Right lung (tissue), 5 donors: ENCODE results near the gene NFKBIZ. TPM values are rescaled to one million over a fixed set of nuclear protein-coding genes. Genes with fewer than 3 reads are reported as not detected.
"Not testable (repeated sequence)": the region's sequence is repeated elsewhere in the genome, so short reads cannot be mapped to it uniquely, and the experiment has no call there.

Experiments used
- DNase-seq, 2 donors: peaks; one replicate each; pipeline ENCODE4 v3.0.0-alpha.2; 2013
- polyA plus RNA-seq, 5 donors: library from polyadenylated mRNA; unstranded; fragments of 120-200 nt; gene quantifications; one replicate each; pipeline versions ENCODE4 v1.2.1 to v1.2.3, GENCODE V29; 2013; ENCODE audit warnings: inconsistent platforms in 1 of 5, low replicate concordance in 1 of 5; ENCODE audit not compliant: insufficient read length in 5 of 5, insufficient read depth in 1 of 5

Gene NFKBIZ
- polyA plus RNA-seq, 5 donors = 20.5 to 41.2 (median 39.1) TPM

GRCh38 chr3:101868534-101869464 is 19.5 kb downstream of the NFKBIZ start:
- DNase-seq = no peak

GRCh38 chr3:101870138-101870537 is 20.8 kb downstream of the NFKBIZ start:
- DNase-seq = no peak

- DNase-seq = no peak
These were observed 24.3 kb downstream of the NFKBIZ start for GRCh38 chr3:101873619-101874018.

GRCh38 chr3:101876142-101876541 is 26.8 kb downstream of the NFKBIZ start:
- no peak for DNase-seq

GRCh38 chr3:101878589-101878988 is 29.3 kb downstream of the NFKBIZ start:
- no peak for DNase-seq

GRCh38 chr3:101879102-101879501 is 29.8 kb downstream of the NFKBIZ start:
- DNase-seq = no peak

GRCh38 chr3:101879623-101880284 is 30.4 kb downstream of the NFKBIZ start:
- DNase-seq = no peak

GRCh38 chr3:101884776-101885175 is 35.5 kb downstream of the NFKBIZ start:
- no peak for DNase-seq

GRCh38 chr3:101885584-101885983 is 36.3 kb downstream of the NFKBIZ start:
- DNase-seq = not testable (repeated sequence)

GRCh38 chr3:101886626-101887025 is 37.3 kb downstream of the NFKBIZ start:
- no peak for DNase-seq

- DNase-seq = no peak
These were observed 39.3 kb downstream of the NFKBIZ start for GRCh38 chr3:101888653-101889052.

- DNase-seq = no peak
These were observed 41.4 kb downstream of the NFKBIZ start for GRCh38 chr3:101890716-101891115.

GRCh38 chr3:101892648-101893047 is 43.3 kb downstream of the NFKBIZ start:
- no peak for DNase-seq

GRCh38 chr3:101896083-101896757 is 46.9 kb downstream of the NFKBIZ start:
- DNase-seq = no peak

- no peak for DNase-seq
These were observed 47.7 kb downstream of the NFKBIZ start for GRCh38 chr3:101897013-101897412.

GRCh38 chr3:101898039-101898438 is 48.7 kb downstream of the NFKBIZ start:
- no peak for DNase-seq

- DNase-seq = no peak
These were observed 49.4 kb downstream of the NFKBIZ start for GRCh38 chr3:101898752-101899169.

- DNase-seq = no peak
These were observed 51.0 kb downstream of the NFKBIZ start for GRCh38 chr3:101900316-101900715.

- no peak for DNase-seq
These were observed 51.4 kb downstream of the NFKBIZ start for GRCh38 chr3:101900736-101901135.

- no peak for DNase-seq
These were observed 52.7 kb downstream of the NFKBIZ start for GRCh38 chr3:101902041-101902440.

GRCh38 chr3:101903451-101903871 is 54.1 kb downstream of the NFKBIZ start:
- no peak for DNase-seq

GRCh38 chr3:101905573-101905972 is 56.3 kb downstream of the NFKBIZ start:
- not testable (repeated sequence) for DNase-seq
